ENCODE data around the gene SNX5. TPM values are rescaled to one million over a fixed set of nuclear protein-coding genes. Genes with fewer than 3 reads are reported as not detected.
A peak's percentile ranks its signal among the peaks of the same experiment; 100 is the strongest.

Gene SNX5
- total RNA-seq, 1 donor from 2014 or later: 127 TPM

DNA sequence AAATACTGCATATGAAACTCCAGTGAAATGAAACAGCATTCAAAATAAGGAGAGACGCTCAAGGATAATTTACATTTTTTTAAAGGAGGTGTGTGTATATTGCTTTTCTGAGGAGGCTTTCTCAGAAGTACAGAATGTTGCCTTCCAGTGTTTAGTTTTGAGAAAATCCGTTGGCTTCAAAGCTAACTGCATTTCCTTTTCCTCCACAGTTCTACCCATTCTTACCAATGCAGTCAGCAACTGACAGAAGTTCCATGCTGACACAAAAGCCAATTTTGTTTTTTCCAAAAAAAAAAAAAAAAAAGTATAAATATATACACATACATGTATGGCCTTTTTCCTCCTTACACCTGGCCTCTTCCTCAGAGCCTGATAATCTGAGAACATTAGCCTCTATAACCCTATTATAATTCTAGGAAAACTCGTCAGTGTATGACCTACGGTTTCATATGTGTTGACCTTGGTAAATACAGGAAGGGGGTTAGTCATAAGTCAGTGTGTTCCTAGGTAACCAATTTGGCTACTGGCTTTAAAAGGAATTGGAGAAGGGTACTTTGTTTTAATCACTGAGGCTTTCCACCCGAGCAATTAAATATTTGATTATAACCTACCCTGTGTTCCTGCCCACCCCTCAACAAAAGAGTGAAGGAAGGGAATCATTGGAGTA lies 24.4 kb upstream of the SNX5 start:
- no peak for DNase-seq

DNA sequence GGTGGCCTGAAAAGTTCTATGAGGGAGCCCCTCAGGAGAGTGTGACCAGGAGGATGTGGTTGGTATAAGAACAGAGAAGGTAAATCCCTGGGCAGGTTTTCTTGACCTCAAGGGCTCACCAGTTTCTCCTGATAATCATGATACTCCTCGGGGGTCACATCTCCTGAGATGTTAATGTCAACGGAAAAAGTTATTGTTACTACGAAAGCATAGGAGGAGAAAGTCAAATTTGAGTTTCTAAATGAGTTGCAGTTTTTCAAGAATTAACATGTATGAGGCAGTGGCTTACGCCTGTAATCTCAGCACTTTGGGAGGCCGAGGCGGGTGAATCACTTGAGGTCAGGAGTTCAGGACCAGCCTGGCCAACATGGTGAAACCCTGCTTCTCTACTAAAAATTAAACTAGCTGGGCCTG lies 23.6 kb upstream of the SNX5 start:
- no peak for DNase-seq

DNA sequence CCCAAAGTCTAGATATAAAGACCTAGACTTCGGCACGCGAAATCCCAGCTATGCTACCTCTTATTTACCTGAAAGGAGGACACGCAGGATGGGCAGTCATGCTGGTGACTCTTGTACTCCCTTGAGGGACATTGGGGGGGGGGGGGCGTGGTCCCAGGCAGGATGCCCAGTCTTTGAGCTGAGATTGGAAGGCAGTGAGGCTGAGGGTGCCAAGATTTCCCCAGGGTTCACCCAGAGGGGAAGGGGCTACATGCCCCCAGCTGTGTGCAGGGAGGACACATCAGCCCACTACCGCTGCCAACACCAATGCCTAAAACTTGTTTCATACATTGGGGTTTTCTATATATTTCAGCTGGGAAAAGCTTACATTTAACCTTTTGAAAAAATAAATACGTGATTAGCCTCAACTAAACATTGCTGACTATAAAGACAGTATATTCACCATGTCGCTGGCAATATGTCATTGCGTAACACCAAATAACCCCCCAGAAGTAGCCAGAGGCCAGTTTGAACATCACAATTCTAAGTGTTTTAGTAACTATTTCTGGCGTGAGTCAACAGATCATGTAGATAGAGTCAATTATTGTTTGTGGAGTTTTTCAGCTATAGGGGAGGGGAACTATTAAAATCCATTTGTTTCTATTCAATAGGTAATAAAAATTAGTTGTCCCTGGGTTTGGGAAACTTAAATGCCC lies 21.8 kb upstream of the SNX5 start:
- DNase-seq: no peak

DNA sequence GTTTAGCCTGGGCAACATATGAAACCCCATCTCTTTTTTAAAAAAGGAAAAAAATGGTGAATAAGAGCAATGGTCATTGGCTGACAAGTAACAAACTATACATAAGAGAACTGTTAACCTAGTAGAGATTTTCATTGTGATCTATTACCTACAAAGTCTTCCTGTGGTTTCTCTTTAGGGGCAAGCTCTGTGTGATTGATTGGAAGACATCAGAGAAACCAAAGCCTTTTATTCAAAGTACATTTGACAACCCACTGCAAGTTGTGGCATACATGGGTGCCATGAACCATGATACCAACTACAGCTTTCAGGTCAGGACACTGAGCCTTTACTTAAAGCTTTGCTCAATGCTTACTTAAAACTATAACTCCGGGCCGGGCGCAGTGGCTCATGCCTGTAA lies 19.4 kb upstream of the SNX5 start:
- no peak for DNase-seq

DNA sequence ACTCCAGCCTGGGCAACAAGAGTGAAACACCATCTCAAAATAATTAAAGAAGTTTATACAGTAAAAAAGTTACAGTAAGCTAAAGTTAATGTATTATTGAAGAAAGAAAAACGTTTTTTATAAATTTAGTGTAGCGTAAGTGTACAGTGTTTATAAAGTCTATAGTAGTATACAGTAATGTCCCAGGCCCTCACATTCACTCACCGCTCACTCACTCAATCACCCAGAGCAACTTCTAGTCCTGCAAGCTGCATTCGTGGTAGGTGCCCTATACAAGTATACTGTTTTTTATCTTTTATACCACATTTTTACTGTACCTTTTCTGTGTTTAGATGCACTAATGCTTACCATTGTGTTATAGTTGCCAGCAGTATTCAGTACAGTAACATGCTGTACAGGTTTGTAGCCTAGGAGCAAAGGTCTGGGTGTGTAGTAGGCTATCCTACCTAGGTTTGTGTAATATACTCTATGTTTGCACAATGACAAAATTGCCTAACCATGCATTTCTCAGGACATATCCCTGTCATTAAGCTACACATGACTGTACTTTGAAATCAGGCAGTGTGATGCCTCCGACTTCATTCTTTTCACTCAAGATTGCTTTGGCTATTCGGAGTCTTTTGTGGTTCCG lies 16.9 kb upstream of the SNX5 start:
- DNase-seq: no peak

DNA sequence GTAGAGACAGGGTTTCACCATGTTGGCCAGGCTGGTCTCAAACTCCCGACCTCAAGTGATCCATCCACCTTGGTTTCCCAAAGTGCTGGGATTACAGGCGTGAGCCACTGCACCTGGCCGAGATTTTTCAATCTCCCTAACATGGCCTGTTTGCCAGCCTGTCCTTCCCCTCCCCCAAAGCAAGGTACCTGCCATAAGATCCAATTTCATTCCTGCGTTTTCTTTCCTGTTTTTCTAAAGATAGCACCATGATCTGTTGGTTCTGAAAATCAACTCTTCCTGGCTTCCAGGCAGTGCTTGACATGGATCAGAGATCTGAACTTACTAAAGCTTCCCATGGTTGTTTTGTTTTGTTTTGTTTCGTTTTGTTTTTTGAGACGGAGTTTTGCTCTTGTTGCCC lies 7.7 kb upstream of the SNX5 start:
- DNase-seq: no peak

DNA sequence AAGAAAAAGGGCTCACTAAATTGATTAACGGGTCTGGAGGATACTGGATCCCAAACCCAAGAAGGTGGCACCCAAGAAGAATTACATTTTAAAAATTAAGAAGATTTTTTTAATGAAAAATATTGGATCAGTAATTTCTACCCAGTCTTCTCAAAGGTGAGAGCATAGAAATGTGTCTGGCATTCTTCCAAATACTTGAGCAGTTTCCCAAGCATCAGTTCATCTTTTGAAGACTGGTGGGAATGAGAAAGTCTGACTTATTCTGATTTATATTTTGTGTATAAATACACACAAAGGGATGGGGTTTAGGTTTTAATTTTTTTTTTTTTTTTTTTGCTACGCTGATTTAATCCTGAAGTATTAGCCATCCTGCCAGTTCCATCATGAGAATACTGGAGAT lies 3.5 kb upstream of the SNX5 start:
- no peak for DNase-seq

DNA sequence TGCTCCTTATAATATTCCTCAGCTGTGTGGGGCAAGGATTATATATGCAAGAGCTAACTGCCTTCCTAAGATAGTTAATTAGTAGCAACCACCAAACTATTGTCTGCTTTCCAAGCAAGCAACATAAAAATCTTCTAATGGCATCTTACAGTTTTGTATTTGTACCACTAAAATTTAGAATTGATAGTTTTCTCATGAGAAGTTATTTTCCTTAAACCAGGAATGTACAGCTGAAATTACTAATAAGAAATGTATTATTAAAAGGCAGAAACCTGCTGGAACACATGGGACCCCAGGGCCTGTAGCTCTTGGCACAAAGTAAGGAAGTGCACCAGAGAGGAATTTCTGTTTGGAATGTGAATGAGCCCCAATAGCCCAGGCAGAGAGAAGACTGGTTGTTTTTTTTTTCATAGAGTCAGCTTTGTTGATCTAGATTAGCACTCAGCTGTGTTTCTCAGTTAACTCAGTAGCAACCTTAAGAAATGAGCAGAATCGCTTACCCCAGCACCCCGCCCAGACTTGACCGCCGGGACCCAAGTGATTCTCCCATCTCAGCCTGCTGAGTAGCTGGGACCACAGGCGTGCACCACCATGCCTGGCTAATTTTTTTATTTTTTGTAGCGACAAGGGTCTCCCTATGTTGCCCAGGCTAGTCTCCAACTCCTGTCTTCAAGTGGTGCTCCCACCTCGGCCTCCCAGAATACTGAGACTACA lies 2.9 kb upstream of the SNX5 start:
- DNase-seq: peak; percentile 39

DNA sequence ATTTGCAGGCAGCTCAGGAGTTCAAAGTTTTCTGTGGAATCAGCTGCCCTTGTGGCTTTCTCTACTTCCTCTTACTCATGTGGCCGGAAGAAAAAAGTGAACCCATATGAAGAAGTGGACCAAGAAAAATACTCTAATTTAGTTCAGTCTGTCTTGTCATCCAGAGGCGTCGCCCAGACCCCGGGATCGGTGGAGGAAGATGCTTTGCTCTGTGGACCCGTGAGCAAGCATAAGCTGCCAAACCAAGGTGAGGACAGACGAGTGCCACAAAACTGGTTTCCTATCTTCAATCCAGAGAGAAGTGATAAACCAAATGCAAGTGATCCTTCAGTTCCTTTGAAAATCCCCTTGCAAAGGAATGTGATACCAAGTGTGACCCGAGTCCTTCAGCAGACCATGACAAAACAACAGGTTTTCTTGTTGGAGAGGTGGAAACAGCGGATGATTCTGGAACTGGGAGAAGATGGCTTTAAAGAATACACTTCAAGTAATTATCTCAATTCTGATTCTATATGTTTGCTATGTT lies 1.4 kb upstream of the SNX5 start:
- DNase-seq: peak; percentile 45

DNA sequence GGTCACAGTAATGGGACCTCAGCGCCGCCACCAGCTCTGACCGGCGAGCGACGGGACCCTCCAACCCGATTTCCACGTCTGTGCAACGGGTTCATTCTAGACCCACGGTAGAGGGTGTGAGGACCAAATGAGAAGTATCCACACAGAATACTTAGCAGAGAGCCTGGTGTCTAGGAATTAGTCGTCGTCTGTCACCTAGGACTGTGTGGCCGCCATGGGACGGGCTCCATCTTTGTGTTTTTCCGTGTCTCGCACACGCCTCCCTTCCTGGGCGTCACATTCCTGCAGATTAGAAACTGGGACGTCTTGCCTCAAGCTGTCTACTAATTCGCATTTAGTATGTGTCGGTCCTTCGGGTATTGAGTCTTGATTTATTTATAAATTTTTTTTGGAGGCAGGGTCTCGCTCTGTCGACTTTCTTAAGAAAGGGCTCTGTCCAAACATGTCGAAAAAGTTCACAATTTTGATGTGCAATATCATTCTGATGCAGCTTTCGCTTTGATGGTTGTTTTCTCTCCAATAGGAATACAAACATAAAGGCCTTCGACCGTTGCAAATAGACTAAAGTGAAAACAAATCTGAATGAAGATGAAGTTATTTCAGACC lies 787 bp upstream of the SNX5 start:
- peak; percentile 75 for DNase-seq

DNA sequence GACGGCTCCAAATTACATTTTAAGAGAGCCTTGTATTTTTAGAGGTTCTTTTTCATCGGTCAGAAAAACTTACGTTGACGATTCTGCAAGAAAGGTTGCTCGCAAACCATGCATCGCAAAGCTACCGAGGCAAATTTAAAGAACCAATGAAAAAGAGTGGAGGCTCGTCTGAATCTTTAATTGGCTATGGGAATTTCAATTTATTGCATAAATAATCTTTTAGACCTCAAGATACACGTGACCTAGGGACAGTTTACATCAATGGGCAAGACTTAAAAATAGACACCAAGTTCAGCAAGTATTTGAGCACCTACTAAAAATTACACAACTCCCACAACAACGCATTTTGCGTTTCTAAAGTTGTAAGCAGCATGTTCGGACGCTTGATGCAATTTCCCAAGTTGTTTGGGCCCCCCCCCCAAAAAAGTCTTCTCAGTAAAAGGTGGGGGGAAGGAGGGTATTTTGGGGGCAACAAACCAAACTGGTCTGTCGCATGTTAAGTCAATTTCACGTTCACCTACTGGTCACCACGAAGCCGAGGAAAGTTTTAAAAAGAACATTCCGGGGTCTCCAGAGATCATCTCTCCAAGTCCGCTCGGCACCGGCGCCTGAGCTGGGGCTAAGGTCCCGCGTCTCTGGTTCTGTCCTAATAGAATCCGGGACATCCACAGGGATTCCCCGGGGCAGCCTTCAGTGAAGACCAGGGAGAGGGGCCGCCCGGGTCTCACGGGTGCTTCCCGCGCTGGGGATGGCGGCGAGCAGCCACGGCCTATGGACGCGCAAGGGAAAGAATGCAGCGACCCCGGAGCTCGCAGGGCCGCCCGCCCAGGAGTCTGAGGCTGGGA lies 851 bp downstream of the SNX5 start:
- peak; percentile 41 for DNase-seq

DNA sequence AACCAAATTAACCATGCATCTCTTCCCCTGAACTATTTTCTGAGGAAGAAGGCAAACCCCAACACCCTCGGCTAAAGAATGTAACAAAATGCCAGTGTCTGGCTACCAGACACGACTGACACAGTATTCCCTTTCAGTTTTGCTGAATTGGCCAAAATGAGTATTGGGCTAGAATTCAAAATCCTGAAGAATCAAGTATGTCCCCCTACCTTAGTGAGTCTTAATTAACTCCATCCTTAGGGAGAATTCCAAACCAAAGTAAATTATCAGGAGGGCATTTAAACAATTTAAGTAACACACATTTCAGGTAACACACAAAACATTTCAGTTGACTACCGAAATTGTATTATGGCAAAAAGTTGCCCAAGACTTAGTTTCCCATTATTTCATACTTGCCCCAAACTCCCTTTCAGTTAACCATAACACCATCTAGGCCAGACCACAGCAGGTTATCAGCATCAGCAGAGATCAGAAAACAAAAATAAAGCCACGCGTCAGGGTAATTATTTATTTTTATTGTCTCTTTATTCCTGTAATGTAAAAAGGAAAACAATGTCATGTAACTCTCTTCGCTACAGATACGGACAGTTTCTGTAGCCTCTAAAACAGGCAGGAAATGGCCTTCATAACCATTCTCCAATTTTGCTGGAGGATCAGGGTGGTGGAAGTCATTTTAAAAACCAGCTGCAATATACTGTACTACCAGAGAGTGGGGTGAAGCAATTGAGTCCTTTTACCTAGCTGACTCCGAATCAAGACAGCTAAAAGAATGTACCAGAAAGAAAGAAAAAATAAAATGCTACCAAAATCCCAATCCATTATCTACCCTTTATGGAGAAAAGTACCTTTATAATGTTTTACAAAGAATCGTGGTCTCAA lies 1.9 kb downstream of the SNX5 start:
- DNase-seq: peak; percentile 55

DNA sequence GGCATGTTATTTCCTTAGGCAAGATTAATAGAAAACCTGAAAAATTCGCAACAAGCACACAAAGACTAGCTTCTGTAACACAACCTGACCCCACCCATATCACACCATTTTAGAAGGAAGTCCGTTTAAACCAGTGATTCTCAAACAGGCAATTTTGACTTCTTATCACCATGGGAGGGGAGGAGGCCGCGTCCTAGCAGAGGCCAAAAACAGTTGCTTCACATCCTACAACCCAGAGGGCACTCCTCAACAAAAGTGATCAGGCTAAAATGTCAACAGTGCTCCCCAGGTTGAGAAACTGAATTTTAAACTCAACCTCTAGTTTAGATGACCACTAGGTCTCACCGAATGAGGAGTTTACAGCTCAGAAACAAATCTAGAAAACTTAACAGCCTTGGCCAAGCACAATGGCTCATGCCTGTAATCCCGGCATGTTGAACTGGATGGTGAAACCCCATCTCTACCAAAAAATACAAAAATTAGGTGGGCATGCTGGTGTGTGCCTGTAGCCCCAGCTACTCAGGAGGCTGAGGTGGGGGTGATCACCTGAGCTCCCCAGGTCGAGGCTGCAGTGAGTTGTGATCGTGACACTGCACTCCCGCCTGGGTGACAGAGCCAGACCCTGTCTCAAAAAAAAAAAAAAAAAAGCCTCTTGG lies 3.4 kb downstream of the SNX5 start:
- no peak for DNase-seq

DNA sequence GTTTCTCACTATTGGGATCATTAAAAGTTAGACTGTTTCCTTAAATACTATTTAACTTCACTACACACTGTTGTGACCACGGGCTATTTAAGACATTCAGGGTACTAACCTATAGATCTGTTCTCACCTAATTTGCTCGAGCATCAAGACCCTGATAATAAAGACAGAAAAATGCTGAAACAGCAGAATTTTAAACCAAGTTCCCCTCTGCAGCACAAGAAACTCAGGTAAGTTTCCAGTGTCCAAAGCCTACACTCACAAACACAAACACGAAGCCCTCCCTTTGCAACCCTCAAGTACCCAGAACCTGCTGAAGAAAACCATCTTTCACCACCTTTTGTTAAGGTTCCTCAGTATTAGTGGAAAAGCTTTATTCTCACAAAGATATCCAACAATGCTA lies 4.0 kb downstream of the SNX5 start:
- DNase-seq: no peak

DNA sequence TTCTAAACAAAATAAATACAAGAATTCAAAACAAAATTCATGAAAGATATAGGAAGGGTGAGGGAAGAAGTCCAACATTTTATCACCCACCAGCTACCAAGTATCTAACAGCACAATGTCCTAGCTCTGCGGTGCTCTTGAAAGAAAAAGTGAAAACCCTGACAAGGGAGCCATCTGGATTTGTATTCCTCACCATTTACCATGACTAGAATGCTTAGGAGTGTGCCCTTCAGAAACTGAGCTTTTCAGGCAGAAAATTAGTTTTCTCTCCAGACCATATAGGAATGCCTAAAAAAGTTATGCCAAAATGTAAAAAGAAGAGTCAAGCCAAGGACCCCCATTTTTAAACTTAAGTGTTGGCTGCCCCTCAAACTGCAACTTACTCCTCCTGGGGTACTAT lies 4.5 kb downstream of the SNX5 start:
- no peak for DNase-seq

DNA sequence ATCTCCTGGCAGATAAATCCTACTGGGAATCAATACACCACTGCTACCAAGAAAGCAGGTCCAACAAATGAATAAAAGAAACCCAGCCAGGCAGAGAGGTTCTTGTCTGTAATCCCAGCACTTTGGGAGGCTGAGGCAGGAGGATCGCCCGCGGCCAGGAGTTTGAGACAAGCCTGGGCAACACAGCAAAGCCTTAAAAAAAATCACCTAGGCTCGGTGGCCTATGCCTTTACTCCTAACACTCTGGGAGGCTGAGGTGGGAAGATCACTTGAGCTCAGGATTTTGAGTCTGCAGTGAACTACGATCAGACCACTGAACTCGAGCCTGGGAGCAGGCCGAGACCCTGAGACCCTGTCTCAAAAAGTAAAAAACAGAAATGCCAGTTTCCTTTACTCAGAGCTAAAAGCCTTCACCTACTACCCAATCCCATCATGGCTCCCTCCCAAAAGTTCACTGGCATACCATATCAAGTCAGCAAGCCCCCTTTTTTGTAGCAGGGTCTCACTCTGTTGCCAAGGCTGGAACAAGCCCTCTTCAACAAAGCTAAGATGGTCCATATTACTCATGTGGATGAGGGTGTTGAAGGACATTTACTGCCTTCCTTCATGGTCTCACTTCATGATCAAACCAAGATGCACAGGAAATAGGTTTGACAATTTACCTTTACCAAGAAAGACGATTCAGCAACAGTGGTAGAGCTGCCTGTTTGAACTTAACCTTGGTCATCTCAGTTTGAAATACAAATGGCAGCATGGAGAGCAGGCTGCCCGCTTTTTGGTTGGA lies 5.3 kb downstream of the SNX5 start:
- no peak for DNase-seq

DNA sequence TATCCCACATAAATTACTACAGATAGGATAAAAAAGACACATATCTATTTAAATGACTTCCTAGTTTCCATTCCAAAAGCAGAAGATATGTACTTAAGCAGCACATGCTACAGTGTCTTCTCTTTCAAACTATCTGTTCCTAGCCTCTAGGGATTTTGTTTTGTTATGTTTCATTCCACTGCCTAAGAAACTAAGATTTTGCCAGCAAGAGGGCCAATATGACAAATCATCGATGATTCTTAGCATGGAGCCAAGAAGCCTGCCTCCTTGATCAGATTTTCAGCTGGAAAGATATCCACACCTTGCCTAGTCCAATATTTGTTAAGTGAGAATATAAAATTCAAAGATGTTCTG lies 7.0 kb downstream of the SNX5 start:
- no peak for DNase-seq

DNA sequence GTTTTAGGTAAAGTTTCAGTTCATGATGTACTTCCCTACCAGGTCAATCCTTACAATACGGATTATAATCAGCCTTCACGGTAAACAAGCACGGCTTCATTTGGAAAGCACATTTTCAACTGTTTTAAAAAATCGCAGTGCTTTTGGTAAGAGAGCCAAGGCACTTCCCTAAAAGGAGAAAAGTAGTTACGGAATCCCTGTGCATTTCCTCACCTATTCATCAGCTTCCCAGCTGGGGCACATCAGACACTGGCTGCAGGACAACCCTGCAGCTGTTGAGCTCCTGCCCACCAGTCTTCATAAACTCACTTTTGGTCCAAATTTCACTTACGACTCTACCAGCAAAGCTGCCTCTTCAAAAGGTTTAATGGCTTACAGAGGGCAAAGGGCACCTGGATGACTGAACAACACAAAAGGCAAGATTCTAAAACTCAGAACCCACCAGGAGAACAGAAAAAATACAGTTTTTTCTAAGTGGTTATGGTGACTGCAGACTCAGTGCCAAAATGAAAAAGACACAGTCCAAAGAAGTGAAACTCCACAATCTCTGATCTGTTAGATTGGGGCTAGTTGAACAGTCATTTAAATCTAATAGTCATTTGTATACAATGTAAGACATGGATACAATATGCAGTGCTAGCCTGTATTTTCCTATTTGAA lies 7.5 kb downstream of the SNX5 start:
- peak; percentile 86 for DNase-seq
